Hepatocyte (in vitro differentiated cells): ENCODE results near the gene TRANK1.

Source experiments
- EZH2 ChIP-seq: fragments of 200-600 bp; sonication (generic); IDR thresholded peaks from 2 replicates; pipeline ENCODE4 v1.6.1; 2016; ENCODE audit warnings: antibody characterized with exemption, mild to moderate bottlenecking, borderline replicate concordance
- EZH2phosphoT487 ChIP-seq: fragments of 200-600 bp; sonication (generic); IDR thresholded peaks from one replicate; pipeline ENCODE4 v1.6.1; 2018; ENCODE audit warnings: antibody characterized with exemption, mild to moderate bottlenecking, low read depth, moderate library complexity; ENCODE audit not compliant: unreplicated experiment, severe bottlenecking
- TF ChIP-seq, protein P1 (sequence below): fragments of 200-600 bp; sonication (generic); IDR thresholded peaks from 2 replicates; pipeline ENCODE4 v1.5.1; 2016; ENCODE audit warnings: antibody characterized with exemption, mild to moderate bottlenecking; ENCODE audit not compliant: poor library complexity

DNA sequence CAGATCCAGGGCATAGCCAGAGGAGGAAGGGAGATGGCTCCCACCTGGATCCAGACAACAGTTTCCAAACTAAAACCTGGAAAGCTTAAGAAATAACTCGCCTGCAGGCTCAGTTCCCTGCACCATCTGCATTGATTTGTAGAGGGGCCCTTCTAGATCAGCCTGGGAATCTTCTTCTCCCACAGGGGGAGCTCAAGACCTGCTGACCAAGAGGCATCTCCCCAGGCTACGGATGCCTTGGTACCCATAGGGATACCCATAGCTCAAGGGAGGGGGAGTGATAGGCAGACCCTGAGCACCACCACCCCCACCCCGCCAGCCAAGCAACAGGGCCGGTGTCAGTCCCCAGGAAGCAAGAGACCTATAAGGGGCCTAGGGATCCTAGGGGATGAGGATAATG is 152.5 kb downstream of the TRANK1 start:
- TF ChIP-seq, protein P1, sequence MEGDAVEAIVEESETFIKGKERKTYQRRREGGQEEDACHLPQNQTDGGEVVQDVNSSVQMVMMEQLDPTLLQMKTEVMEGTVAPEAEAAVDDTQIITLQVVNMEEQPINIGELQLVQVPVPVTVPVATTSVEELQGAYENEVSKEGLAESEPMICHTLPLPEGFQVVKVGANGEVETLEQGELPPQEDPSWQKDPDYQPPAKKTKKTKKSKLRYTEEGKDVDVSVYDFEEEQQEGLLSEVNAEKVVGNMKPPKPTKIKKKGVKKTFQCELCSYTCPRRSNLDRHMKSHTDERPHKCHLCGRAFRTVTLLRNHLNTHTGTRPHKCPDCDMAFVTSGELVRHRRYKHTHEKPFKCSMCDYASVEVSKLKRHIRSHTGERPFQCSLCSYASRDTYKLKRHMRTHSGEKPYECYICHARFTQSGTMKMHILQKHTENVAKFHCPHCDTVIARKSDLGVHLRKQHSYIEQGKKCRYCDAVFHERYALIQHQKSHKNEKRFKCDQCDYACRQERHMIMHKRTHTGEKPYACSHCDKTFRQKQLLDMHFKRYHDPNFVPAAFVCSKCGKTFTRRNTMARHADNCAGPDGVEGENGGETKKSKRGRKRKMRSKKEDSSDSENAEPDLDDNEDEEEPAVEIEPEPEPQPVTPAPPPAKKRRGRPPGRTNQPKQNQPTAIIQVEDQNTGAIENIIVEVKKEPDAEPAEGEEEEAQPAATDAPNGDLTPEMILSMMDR = peak; percentile 23
- TF ChIP-seq EZH2phosphoT487 = no peak
- no peak for TF ChIP-seq EZH2
